HG03442 (cell line): ENCODE data around the gene RMDN2.
A peak's percentile ranks its signal among the peaks of the same experiment; 100 is the strongest.

Source experiments
- ATAC-seq: cut with Tn5 transposase; IDR thresholded peaks from one replicate; pipeline ENCODE4 v1.9.1; 2021; ENCODE audit warnings: mild to moderate bottlenecking, moderate library complexity; ENCODE audit not compliant: unreplicated experiment

RMDN2 gene

GRCh38 chr2:38037325-38037724 lies 112.2 kb downstream of the RMDN2 start:
- ATAC-seq, result no peak

GRCh38 chr2:38037757-38038621 lies 112.9 kb downstream of the RMDN2 start:
- ATAC-seq, result peak; percentile 73

- ATAC-seq, result no peak
Measured at GRCh38 chr2:38038682-38039081, 113.6 kb downstream of the RMDN2 start.

- ATAC-seq, result no peak
Measured at GRCh38 chr2:38039121-38039910, 114.2 kb downstream of the RMDN2 start.

GRCh38 chr2:38045811-38046210 lies 120.7 kb downstream of the RMDN2 start:
- ATAC-seq, result no peak

- ATAC-seq, result no peak
Measured at GRCh38 chr2:38056216-38056615, 131.1 kb downstream of the RMDN2 start.

- ATAC-seq, result no peak
Measured at GRCh38 chr2:38057651-38058410, 132.7 kb downstream of the RMDN2 start.

- ATAC-seq, result no peak
Measured at GRCh38 chr2:38060236-38061018, 135.3 kb downstream of the RMDN2 start.

- ATAC-seq, result no peak
Measured at GRCh38 chr2:38064801-38065501, 139.9 kb downstream of the RMDN2 start.

- no peak for ATAC-seq
Measured at GRCh38 chr2:38065502-38066135, 140.5 kb downstream of the RMDN2 start.

GRCh38 chr2:38066421-38067115 lies 141.5 kb downstream of the RMDN2 start:
- no peak for ATAC-seq
